ENCODE results near the gene AGL. TPM values are rescaled to one million over a fixed set of nuclear protein-coding genes. Genes with fewer than 3 reads are reported as not detected.
"Not testable (repeated sequence)": the region's sequence is repeated elsewhere in the genome, so short reads cannot be mapped to it uniquely, and the experiment has no call there.

The AGL gene
- total and polyA plus RNA-seq, 2 of the 4 experiments (the other 2 are of a cell fraction), result 2.4 to 7.0 TPM

DNA sequence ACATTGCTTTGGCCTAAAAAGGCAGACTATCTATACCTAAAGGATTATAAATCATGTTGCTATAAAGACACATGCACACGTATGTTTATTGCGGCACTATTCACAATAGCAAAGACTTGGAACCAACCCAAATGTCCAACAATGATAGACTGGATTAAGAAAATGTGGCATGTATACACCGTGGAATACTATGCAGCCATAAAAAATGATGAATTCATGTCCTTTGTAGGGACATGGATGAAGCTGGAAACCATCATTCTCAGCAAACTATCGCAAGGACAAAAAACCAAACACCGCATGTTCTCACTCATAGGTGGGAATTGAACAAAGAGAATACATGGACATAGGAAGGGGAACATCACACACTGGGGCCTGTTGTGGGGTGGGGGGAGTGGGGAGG is 110.1 kb downstream of the AGL start:
- intact Hi-C loops (cut with micrococcal nuclease); H2AK5ac ChIP-seq (ENCODE audit: low read depth, low read length); H3K9me3 ChIP-seq (ENCODE audit: control insufficient read depth, insufficient read depth, low read length); H2AK9ac ChIP-seq (replicated peaks; ENCODE audit: low read depth, low read length, poor library complexity); H3K9ac ChIP-seq (ENCODE audit: low read depth, low read length); H4K5ac ChIP-seq (ENCODE audit: low read depth, low read length); H3K9me1 ChIP-seq (ENCODE audit: insufficient read depth, low read length); H3K4me3 ChIP-seq (ENCODE audit: insufficient read depth, low read depth, low read length); H4K20me1 ChIP-seq (ENCODE audit: insufficient read depth, low read length); H3K27me3 ChIP-seq (ENCODE audit: control insufficient read depth, insufficient read depth, low read length); H2BK120ac ChIP-seq (ENCODE audit: low read depth, low read length); H2BK20ac ChIP-seq (ENCODE audit: low read depth, low read length); dilution Hi-C loops (cut with HindIII; ENCODE audit: low sequenced_read_pairs, unreplicated experiment); H3K14ac ChIP-seq (replicated peaks; ENCODE audit: low read depth, low read length); H3K18ac ChIP-seq (ENCODE audit: low read depth, low read length); H4K91ac ChIP-seq (ENCODE audit: insufficient read depth, low read depth, low read length); CTCF ChIA-PET; BruUV-seq (replicated peaks); H2BK5ac ChIP-seq (ENCODE audit: low read depth, low read length, poor library complexity, severe bottlenecking); H4K8ac ChIP-seq (ENCODE audit: low read depth in 2 of 2, low read length in 2 of 2); DNase-seq; in situ Hi-C loops (cut with MboI; ENCODE audit: low sequenced_read_pairs); H2AFZ ChIP-seq (replicated peaks; ENCODE audit: low read length, poor library complexity); H3K4me2 ChIP-seq (ENCODE audit: low read depth, low read length); POLR2A ChIA-PET (ENCODE audit: unreplicated experiment); H3K23ac ChIP-seq (ENCODE audit: low read depth, low read length); H3K56ac ChIP-seq (ENCODE audit: extremely low read depth, insufficient read depth, low read length); H3K27ac ChIP-seq (ENCODE audit: insufficient read depth, low read length); ATAC-seq (ENCODE audit: low read depth); H3K4me1 ChIP-seq (ENCODE audit: control insufficient read depth, insufficient read depth, low read length); H3K4ac ChIP-seq (ENCODE audit: low read depth, low read length); H3K36me3 ChIP-seq (ENCODE audit: control insufficient read depth, insufficient read depth, low read length); H2BK15ac ChIP-seq (ENCODE audit: low read depth, low read length); H3K79me1 ChIP-seq (ENCODE audit: low read depth in 1 of 2, low read length in 2 of 2): not testable (repeated sequence)
- no CpG with 5 or more reads among the region's 5 CpGs for WGBS, 2 experiments (ENCODE audit: extremely low coverage in 2 of 2, insufficient read length in 1 of 2)

Data from IMR-90 (cell line).